ENCODE results near the gene MCC.

- TF ChIP-seq EZH2 (IDR thresholded peaks at IDR 0.05; ENCODE audit: borderline replicate concordance) (no peak), CTCF (IDR thresholded peaks at IDR 0.05; ENCODE audit: poor library complexity) (no peak)
Measured at GRCh38 chr5:113526421-113526820, 38.2 kb upstream of the MCC start.

Data from hepatocyte (in vitro differentiated cells).